ENCODE data around the gene ADAMTSL1.

DNA sequence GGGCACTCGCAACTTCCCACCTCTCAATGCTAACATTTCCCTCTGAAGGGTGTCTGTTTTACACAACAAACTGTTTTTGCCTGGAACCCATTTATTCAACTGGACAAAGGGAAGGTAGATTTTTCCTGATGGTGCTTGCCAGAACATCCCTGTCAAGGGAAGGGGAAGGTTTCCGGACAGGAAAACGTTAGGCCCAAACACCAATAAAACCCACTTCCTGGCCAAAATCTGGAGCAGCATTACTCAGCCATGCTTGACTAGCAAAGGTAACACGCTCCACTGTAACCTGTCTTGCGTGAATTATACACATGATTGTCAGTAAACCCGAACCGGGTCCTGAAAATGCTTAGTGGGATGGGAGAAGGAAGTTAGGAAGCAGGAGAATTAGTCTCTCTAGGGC lies 468.8 kb downstream of the ADAMTSL1 start:
- TF ChIP-seq, protein P1, sequence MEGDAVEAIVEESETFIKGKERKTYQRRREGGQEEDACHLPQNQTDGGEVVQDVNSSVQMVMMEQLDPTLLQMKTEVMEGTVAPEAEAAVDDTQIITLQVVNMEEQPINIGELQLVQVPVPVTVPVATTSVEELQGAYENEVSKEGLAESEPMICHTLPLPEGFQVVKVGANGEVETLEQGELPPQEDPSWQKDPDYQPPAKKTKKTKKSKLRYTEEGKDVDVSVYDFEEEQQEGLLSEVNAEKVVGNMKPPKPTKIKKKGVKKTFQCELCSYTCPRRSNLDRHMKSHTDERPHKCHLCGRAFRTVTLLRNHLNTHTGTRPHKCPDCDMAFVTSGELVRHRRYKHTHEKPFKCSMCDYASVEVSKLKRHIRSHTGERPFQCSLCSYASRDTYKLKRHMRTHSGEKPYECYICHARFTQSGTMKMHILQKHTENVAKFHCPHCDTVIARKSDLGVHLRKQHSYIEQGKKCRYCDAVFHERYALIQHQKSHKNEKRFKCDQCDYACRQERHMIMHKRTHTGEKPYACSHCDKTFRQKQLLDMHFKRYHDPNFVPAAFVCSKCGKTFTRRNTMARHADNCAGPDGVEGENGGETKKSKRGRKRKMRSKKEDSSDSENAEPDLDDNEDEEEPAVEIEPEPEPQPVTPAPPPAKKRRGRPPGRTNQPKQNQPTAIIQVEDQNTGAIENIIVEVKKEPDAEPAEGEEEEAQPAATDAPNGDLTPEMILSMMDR (conservative IDR thresholded peaks at IDR 0.05; ENCODE audit: low read depth in 2 of 2), result no peak
- TF ChIP-seq EZH2 (IDR thresholded peaks at IDR 0.05; ENCODE audit: low read depth, unreplicated experiment) (no peak), EZH2phosphoT487 (IDR thresholded peaks at IDR 0.05; ENCODE audit: unreplicated experiment) (no peak), POLR2AphosphoS5 (IDR thresholded peaks at IDR 0.05; ENCODE audit: low read depth) (no peak), CREB1 (CRISPR knock-in tag; IDR thresholded peaks at IDR 0.05; ENCODE audit: low read depth) (no peak), ZNF331 (CRISPR knock-in tag; IDR thresholded peaks at IDR 0.05; ENCODE audit: low read depth) (no peak)
- TF ChIP-seq, protein P2, sequence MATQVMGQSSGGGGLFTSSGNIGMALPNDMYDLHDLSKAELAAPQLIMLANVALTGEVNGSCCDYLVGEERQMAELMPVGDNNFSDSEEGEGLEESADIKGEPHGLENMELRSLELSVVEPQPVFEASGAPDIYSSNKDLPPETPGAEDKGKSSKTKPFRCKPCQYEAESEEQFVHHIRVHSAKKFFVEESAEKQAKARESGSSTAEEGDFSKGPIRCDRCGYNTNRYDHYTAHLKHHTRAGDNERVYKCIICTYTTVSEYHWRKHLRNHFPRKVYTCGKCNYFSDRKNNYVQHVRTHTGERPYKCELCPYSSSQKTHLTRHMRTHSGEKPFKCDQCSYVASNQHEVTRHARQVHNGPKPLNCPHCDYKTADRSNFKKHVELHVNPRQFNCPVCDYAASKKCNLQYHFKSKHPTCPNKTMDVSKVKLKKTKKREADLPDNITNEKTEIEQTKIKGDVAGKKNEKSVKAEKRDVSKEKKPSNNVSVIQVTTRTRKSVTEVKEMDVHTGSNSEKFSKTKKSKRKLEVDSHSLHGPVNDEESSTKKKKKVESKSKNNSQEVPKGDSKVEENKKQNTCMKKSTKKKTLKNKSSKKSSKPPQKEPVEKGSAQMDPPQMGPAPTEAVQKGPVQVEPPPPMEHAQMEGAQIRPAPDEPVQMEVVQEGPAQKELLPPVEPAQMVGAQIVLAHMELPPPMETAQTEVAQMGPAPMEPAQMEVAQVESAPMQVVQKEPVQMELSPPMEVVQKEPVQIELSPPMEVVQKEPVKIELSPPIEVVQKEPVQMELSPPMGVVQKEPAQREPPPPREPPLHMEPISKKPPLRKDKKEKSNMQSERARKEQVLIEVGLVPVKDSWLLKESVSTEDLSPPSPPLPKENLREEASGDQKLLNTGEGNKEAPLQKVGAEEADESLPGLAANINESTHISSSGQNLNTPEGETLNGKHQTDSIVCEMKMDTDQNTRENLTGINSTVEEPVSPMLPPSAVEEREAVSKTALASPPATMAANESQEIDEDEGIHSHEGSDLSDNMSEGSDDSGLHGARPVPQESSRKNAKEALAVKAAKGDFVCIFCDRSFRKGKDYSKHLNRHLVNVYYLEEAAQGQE (IDR thresholded peaks at IDR 0.05; ENCODE audit: unreplicated experiment), result no peak
